ENCODE data around the gene EMILIN1.

Gene EMILIN1

DNA sequence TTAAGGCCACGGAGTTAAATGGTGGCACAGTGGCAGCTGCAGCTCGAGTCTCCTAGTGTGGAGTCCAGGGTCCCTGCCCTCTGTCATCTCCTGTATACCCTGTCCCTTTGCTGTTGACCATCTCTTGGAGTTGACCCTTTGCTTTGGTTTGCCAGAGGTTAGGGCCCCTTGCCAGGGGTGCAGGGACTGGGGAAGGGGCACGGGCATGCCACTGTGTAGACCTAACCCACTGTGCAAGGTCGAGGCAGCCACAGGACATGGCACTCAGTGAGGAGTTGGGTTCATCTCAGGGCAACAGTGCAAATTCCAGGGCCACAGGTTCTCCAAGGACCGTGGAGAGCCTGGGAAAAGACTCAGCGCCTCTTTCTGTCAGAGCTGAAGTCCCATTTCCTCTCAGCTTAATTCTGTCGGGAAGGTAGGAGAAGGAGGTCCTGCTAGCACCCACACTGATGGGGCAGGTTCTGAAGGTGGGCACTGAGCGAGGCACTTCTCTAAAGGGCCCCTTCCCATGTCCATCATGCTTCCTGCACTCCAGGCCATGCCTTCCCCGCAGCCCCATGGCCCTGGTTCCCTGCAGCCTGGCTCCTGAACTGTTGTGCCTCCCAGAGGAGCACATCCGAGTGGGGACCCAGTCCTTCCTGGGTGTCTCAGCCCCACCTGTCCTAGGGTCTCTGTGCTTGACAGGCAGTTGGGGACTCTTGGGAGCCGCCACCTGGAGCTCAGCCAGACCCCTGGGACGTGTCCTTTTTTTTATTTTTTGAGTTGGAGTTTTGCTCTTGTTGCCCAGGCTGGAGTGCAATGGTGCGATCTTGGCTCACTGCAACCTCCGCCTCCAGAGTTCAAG, 10.9 kb downstream of the EMILIN1 start:
- Histone ChIP-seq H3K9me3 (ENCODE audit: control insufficient read depth, insufficient read depth, low read length) (no peaks in the 10 kb centered on the region), H3F3A (ENCODE audit: control insufficient read depth, insufficient read depth) (no peaks in the 10 kb centered on the region), H3K9me2 (replicated peaks; ENCODE audit: control insufficient read depth, low read length) (no peaks in the 10 kb centered on the region), H4K20me1 (ENCODE audit: control insufficient read depth, insufficient read depth, low read depth, low read length) (no peaks in the 10 kb centered on the region), H3K79me2 (ENCODE audit: control insufficient read depth, low read length) (no peaks in the 10 kb centered on the region), H3K4me3 (ENCODE audit: low read length) (no peak overlapping the region), H3K4me2 (ENCODE audit: low read length) (no peak overlapping the region), H3K36me3 (ENCODE audit: control insufficient read depth, low read length) (no peaks in the 10 kb centered on the region), H3K27ac (ENCODE audit: low read depth, low read length) (no peak overlapping the region), H3K27me3 (ENCODE audit: control insufficient read depth, low read length) (no peaks in the 10 kb centered on the region), H3K4me1 (ENCODE audit: control insufficient read depth, low read length) (peaks cover 23% of the 10 kb centered on the region)
- TF ChIP-seq EZH2phosphoT487 (IDR thresholded peaks at IDR 0.05; ENCODE audit: borderline replicate concordance, low read length) = no peak
- no peak for TF ChIP-seq CTCF (IDR thresholded peaks at IDR 0.05; ENCODE audit: low read depth, low read length, poor library complexity, severe bottlenecking)

DNA sequence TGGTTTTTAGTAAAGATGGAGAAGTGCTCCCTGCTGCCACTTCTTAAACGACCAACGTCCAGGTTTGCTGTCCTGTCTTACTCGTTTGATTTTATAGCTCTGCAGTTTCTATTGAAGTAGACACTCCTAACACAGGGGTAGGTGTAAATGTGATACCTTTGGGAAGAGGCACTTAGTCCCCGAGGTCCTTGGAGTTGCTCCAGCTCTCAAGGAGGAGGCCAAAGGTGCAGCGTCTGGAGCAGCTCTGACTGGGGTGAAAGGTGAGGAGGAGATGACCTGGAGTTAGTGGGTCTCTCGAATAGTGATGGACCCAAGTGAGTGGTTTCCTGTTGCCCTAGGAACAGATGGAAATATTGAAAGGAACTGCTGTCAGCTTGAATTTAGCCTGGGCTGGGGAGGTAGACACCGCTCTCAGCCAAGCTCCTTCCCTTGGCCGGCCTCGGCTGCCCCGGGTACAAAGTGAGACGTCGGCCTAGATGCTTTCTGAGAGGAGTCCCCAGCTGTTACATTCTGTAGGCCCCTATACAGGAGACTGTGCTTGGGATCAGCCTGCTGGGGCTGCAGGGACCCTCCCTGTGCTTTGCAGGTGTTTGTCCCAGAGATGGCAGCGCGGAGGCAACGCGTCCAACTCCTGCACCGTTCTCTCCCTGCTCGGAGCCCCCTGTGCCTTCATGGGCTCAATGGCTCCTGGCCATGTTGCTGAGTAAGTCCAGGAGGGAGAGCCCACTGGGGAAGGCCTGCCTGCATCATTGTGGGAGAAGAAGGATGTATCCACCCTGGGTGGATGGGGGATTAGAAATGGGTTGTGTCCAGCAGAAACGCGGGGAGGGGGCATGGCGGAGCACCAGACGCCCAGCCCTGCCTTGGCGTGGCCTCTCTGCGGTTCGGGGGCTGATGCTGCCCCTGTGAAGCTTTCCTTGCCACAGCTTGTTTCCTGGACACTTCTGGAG, 13.6 kb downstream of the EMILIN1 start:
- Histone ChIP-seq H3F3A (ENCODE audit: control insufficient read depth, insufficient read depth) (no peaks in the 10 kb centered on the region), H3K79me2 (ENCODE audit: control insufficient read depth, low read length) (no peaks in the 10 kb centered on the region), H3K27ac (ENCODE audit: low read depth, low read length) (no peak overlapping the region), H3K9me2 (replicated peaks; ENCODE audit: control insufficient read depth, low read length) (no peaks in the 10 kb centered on the region), H3K4me1 (ENCODE audit: control insufficient read depth, low read length) (peaks cover 19% of the 10 kb centered on the region), H3K4me2 (ENCODE audit: low read length) (no peak overlapping the region), H3K27me3 (ENCODE audit: control insufficient read depth, low read length) (no peaks in the 10 kb centered on the region), H3K36me3 (ENCODE audit: control insufficient read depth, low read length) (no peaks in the 10 kb centered on the region), H4K20me1 (ENCODE audit: control insufficient read depth, insufficient read depth, low read depth, low read length) (no peaks in the 10 kb centered on the region), H3K9me3 (ENCODE audit: control insufficient read depth, insufficient read depth, low read length) (no peaks in the 10 kb centered on the region), H3K4me3 (ENCODE audit: low read length) (no peak overlapping the region)
- no peak for TF ChIP-seq EZH2phosphoT487 (IDR thresholded peaks at IDR 0.05; ENCODE audit: borderline replicate concordance, low read length)
- no peak for TF ChIP-seq CTCF (IDR thresholded peaks at IDR 0.05; ENCODE audit: low read depth, low read length, poor library complexity, severe bottlenecking)

DNA sequence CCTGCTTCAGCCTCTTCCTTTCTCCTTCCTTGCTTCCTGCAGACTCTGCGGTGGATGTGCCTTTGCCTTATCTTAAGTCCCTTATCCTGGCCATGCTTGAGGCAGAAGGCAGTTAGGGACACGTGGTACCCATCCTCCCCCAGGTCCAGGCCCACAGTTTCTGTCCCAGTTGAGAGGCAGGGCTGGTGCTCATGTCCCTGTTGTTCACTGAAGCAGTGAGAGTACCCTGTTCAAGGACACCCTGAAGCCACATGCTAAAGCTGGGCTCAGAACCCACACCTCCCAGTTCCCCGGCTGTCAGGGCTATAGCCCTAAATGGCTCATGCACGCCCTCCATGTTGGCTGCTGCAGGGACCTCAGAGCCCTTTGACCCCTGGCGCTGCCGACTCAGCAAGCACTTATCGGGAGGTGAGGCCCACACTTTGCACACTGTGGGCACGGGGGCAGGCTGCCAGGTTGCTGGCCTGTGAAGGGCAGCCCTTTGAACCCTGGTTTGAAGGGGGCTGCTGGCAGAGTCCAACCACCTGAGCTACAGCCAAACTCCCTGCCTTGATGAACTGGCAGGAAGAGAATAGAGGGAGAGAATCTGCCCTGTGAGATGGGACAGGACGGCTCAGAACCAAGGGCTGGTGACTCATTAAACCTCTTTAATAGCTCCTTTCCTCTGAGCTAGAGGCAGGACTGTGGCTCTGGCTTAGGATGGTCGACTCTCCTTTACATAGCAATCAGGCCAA, 14.4 kb downstream of the EMILIN1 start:
- no peaks in the 10 kb centered on the region for H3F3A ChIP-seq (ENCODE audit: control insufficient read depth, insufficient read depth)
- no peaks in the 10 kb centered on the region for H3K9me2 ChIP-seq (replicated peaks; ENCODE audit: control insufficient read depth, low read length)
- H3K4me3 ChIP-seq (ENCODE audit: low read length) = no peak overlapping the region
- H3K9me3 ChIP-seq (ENCODE audit: control insufficient read depth, insufficient read depth, low read length) = no peaks in the 10 kb centered on the region
- peaks cover 11% of the 10 kb centered on the region for H3K4me1 ChIP-seq (ENCODE audit: control insufficient read depth, low read length)
- no peaks in the 10 kb centered on the region for H3K36me3 ChIP-seq (ENCODE audit: control insufficient read depth, low read length)
- no peaks in the 10 kb centered on the region for H3K27me3 ChIP-seq (ENCODE audit: control insufficient read depth, low read length)
- H3K4me2 ChIP-seq (ENCODE audit: low read length) = no peak overlapping the region
- no peaks in the 10 kb centered on the region for H3K79me2 ChIP-seq (ENCODE audit: control insufficient read depth, low read length)
- TF ChIP-seq EZH2phosphoT487 (IDR thresholded peaks at IDR 0.05; ENCODE audit: borderline replicate concordance, low read length) = no peak
- TF ChIP-seq CTCF (IDR thresholded peaks at IDR 0.05; ENCODE audit: low read depth, low read length, poor library complexity, severe bottlenecking) = no peak
- H4K20me1 ChIP-seq (ENCODE audit: control insufficient read depth, insufficient read depth, low read depth, low read length) = no peaks in the 10 kb centered on the region
- no peak overlapping the region for H3K27ac ChIP-seq (ENCODE audit: low read depth, low read length)
